Putamen (tissue), 1 donor: Measurements from ENCODE around the gene BANF2.
"Not testable (repeated sequence)": the region's sequence is repeated elsewhere in the genome, so short reads cannot be mapped to it uniquely, and the experiment has no call there.

Source experiments
- DNase-seq: peaks from one replicate; pipeline ENCODE4 v3.0.0-alpha.2; 2016; ENCODE audit warnings: low spot score

The BANF2 gene

GRCh38 chr20:17683218-17684076 lies 16.3 kb upstream of the BANF2 start:
- DNase-seq = no peak

GRCh38 chr20:17684077-17684888 lies 15.5 kb upstream of the BANF2 start:
- no peak for DNase-seq

DNA sequence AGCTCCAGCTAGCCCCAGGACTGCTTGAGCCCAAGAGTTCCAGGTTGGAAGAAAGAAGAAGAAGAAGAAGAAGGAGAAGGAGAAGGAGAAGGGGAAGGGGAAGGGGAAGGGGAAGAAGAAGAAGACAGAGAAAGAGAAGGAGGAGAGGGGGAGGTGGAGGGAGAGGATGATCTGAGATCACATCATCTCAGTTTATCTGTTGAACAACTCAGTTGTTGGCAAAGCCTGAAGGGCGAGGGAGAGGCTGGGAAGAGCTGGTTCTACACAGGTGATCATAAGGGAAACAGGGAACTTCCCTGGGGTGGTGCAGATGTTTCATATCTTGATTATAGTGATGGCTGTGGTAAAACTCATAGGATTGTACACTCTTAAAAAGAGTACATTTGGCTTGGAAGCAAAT lies 14.6 kb upstream of the BANF2 start:
- no peak for DNase-seq

DNA sequence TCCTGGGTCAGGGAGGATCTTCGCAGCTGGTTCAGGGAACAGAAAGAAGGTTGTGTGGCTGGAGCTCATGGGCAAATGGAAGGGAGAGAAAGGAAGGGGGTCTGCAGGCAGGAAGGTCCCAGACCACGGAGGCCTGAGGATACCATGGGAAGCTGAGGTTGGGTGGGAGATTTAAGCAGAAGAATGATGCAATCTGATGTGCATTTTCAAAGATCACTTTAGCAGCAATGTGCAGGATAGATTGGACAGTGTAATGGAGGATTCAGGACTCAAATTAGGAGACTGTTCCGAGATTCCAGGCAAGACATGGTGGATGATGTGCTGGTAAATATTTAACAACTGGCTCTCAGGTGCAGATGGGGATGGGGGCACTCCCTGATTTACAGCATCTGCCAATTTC lies 12.0 kb upstream of the BANF2 start:
- no peak for DNase-seq

DNA sequence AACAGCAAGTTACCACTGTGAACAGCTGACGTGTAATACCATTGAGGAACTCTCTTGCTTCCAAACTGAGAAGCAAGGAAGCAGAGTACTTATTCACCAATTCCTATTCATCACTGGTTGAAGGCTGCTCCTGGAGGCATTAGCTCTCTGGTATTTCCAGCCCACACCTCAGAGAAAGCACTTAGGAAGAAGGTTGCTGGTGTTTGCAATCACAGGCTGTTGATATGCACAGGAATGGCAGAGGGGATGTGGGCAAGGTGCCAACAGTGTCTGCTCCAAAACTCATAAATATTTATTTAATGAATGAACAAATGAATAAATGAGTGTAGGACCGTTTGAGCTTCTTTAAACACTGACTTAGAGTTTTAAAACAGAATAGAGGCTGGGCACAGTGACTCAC lies 10.8 kb upstream of the BANF2 start:
- no peak for DNase-seq

- no peak for DNase-seq
These were observed 9.6 kb upstream of the BANF2 start for GRCh38 chr20:17690144-17690543.

GRCh38 chr20:17691758-17692157 lies 8.0 kb upstream of the BANF2 start:
- no peak for DNase-seq

GRCh38 chr20:17693444-17694001 lies 6.2 kb upstream of the BANF2 start:
- DNase-seq = no peak

- no peak for DNase-seq
These were observed 5.0 kb upstream of the BANF2 start for GRCh38 chr20:17694767-17695166.

DNA sequence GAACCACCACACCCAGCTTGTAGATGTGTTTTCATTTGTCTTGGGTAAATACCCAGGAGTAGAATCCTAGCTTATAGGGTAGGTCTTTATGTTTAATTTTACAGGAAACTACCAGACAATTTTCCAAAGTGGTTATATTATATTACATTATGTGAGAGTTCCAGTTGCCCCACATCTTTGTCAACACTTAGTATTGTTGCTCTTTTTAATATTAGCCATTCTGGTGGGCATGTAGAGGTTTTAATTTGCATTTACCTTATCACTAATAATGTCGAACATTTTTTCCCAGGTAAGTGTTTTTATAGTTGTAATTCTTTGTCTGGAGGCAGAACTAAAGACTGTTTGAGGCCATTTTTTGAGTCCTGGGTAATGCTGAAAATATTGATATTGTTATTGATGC lies 3.5 kb upstream of the BANF2 start:
- DNase-seq = no peak

DNA sequence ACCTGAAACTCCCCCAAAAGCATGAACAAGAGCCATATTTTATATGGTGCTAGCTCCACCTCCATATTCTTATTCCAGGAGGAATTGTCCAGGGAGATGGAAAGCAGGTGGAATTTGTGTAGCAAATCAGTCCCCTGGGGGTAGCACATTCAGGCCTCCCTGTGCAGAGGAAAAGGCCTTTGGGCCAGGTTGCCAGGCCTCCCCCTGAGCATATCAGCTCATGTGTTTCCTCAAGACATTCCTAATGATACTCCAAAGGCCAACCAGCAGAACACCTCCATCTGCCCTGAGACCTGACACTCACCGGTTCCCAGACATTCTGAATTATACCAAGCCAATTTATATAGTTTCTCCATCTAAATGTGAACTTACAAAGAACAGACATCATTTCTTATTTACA lies 2.6 kb upstream of the BANF2 start:
- DNase-seq = no peak

GRCh38 chr20:17698384-17698783 lies 1.4 kb upstream of the BANF2 start:
- DNase-seq = no peak

DNA sequence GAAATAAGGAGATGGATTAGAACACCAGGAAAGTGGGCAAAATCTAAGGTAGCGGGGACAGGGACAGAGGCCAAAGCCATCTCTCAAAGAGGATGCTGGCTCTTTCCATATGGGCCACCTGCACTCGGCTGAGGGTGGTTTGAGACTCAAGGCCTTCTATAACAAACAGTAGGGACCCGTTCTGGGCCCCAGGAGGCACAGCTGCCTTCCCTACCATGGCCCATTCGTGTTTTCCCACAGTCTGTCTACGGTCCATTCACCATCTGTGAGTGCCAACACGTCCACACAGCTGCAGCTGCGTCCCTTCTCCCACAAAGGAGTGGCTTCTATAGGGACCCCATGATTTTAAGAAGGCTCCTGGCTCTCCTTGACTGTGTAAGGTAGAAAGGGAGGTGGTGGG lies 871 bp downstream of the BANF2 start:
- no peak for DNase-seq

GRCh38 chr20:17701826-17702225 lies 2.1 kb downstream of the BANF2 start:
- peak; percentile 71 for DNase-seq

DNA sequence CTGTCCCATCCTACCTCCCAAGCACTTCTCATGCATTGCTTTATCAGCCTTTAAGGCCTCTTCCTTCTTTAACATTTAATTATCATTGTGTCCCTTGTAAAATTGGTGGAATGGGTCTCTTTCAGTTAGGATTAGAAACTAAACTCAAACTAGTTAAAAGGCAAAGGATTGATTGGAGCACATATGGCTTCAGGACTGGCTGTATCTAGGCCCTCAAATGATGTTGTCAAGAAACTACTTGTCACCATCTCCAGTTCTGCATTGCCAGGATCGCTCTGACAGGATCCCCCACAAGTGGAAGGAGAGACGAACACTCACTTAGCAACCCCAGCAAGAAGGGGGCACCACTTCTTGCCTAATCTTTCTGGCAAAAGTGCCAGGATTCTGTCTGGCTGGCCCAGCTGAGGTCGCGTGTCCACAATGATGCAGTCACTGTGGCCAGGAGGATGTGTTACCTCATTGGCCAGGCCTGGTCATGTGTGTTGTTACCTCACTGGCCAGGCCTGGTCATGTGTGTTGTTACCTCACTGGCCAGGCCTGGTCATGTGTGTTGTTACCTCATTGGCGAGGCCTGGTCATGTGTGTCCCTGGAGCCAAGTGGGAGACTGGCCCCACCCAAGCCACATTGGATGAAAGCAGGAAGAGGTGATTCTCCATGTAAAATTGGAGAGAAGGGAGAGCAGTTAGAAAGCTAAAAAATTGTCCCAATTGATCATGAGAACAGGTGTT lies 5.0 kb downstream of the BANF2 start:
- DNase-seq = no peak

GRCh38 chr20:17705916-17706315 lies 6.2 kb downstream of the BANF2 start:
- no peak for DNase-seq

GRCh38 chr20:17706632-17707031 lies 6.9 kb downstream of the BANF2 start:
- DNase-seq = no peak

- not testable (repeated sequence) for DNase-seq
These were observed 8.2 kb downstream of the BANF2 start for GRCh38 chr20:17707951-17708350.

DNA sequence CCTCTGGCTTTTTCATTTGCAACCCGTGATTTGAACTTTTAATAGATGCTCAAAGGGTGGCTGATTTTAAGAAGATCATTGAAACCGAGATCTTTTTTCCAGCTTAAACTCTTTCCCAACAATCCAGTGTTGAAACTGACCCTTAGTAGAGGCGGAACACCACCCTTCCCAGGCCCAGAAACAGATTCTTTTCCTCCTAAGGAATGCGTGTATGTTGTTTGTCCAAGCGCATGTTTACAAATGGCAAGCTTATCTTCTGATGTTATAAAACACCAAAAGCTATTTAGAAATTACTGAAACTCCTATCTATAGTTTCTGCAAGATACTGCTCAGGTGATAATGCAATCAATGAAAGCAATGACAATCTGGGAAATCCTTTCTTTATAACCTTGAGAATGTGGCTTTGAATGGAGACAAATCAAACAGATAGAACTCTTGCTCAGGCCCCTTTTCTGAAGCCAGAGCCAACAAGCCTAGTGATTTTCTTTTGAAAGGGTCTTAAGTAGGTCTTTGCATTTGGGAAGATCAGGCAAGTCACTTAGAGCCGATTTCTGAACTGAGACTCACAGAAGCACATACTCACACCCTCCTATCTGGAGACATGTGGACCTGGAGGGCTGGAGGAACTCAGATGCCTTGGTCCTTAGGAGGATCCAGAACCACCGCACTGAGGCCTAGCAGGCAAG lies 9.1 kb downstream of the BANF2 start:
- no peak for DNase-seq

DNA sequence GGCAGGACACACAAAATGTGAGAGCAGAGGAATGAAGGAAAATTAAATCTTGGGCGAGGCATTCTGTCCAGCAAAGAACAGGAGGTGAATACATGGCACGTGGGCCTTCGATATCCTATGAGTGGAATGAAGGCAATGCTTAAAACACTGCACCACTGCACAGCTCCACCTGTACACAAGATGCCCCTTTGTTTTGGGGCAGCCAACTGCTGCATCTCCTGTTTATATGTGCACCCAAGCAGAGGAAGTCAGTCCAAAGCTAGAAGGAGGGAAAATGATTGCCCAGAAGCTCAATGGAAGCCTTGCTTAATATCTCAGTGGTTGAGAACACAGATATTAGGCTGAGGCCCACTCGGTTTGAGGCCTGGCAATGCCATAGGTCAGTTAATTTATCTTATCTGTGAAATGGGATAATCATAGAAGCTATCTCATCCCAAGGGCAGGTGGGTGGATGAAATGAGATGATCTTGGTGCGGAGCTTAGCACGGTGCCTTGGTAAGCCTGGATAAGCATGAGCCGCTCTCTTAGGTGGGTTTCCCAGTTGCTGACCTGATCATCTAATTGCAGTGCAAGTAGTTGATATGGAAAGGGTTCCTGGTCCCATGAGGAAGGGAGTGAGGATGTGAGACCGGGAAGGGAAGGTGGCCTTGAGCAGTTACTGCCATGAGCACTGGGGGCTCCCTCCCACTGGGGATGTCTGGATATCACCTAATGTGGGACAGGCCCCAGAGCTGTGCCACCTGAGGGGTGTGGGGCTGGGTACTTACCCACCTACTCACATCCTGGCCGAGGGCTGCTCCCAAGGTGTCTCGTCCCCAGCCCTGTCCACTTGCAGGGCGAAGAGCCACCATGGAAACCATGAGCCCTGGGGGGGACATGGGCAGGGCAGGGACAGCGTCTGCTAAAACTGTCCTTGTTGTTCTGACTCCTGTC lies 9.9 kb downstream of the BANF2 start:
- DNase-seq = no peak
